ENCODE results near the gene LGR6.

The LGR6 gene

GRCh38 chr1:202205523-202206190 lies 12.1 kb downstream of the LGR6 start:
- Histone ChIP-seq H2BK5ac (ENCODE audit: low read depth, low read length, poor library complexity) (no peak overlapping the region), H3K79me1 (ENCODE audit: low read length) (no peaks in the 10 kb centered on the region), H3K4me1 (ENCODE audit: control insufficient read depth in 1 of 2, insufficient read depth in 2 of 2, low read length in 2 of 2) (no peaks in the 10 kb centered on the region), H2BK120ac (ENCODE audit: insufficient read depth, low read length, poor library complexity) (no peak overlapping the region), H3K18ac (ENCODE audit: low read length) (no peak overlapping the region), H3K4me2 (ENCODE audit: low read length) (no peak overlapping the region), H4K91ac (ENCODE audit: low read depth, low read length) (no peak overlapping the region), H3K4ac (ENCODE audit: low read depth, low read length) (no peak overlapping the region), H4K12ac (ENCODE audit: low read depth, low read length) (no peak overlapping the region), H2AK5ac (ENCODE audit: low read length) (no peak overlapping the region), H3K23ac (ENCODE audit: low read length) (no peak overlapping the region), H3K9me3 (ENCODE audit: insufficient read depth, low read depth, low read length) (peaks cover 5% of the 10 kb centered on the region), H3K14ac (ENCODE audit: low read length) (no peak overlapping the region), H4K8ac (ENCODE audit: low read depth, low read length) (no peak overlapping the region), H3K4me3 (ENCODE audit: low read depth, low read length) (no peak overlapping the region), H3K79me2 (ENCODE audit: control insufficient read depth, insufficient read depth, low read length, poor library complexity) (no peaks in the 10 kb centered on the region), H2BK12ac (ENCODE audit: low read length) (no peak overlapping the region), H3K27me3 (ENCODE audit: insufficient read depth, low read length) (no peaks in the 10 kb centered on the region), H3K36me3 (ENCODE audit: control insufficient read depth in 1 of 2, insufficient read depth in 2 of 2, low read length in 2 of 2) (no peaks in the 10 kb centered on the region), H3K9ac (ENCODE audit: low read length) (no peak overlapping the region), H2AFZ (ENCODE audit: insufficient read depth, low read length, poor library complexity) (no peak overlapping the region), H3K27ac (ENCODE audit: low read depth, low read length) (no peak overlapping the region)
- DNase-seq: no peak
- 100% methylated on average over 3 of the region's 5 CpGs for WGBS (ENCODE audit: extremely low coverage, insufficient coverage, insufficient read length)

- Histone ChIP-seq H2AK5ac (ENCODE audit: low read length) (no peak overlapping the region), H3K9me3 (ENCODE audit: insufficient read depth, low read depth, low read length) (peaks cover 5% of the 10 kb centered on the region), H3K79me2 (ENCODE audit: control insufficient read depth, insufficient read depth, low read length, poor library complexity) (no peaks in the 10 kb centered on the region), H3K14ac (ENCODE audit: low read length) (no peak overlapping the region), H3K4me2 (ENCODE audit: low read length) (no peak overlapping the region), H4K12ac (ENCODE audit: low read depth, low read length) (no peak overlapping the region), H3K4ac (ENCODE audit: low read depth, low read length) (no peak overlapping the region), H2BK12ac (ENCODE audit: low read length) (no peak overlapping the region), H3K79me1 (ENCODE audit: low read length) (no peaks in the 10 kb centered on the region), H3K4me1 (ENCODE audit: control insufficient read depth in 1 of 2, insufficient read depth in 2 of 2, low read length in 2 of 2) (no peaks in the 10 kb centered on the region), H3K27ac (ENCODE audit: low read depth, low read length) (no peak overlapping the region), H3K4me3 (ENCODE audit: low read depth, low read length) (no peak overlapping the region), H2BK120ac (ENCODE audit: insufficient read depth, low read length, poor library complexity) (no peak overlapping the region), H2BK5ac (ENCODE audit: low read depth, low read length, poor library complexity) (no peak overlapping the region), H3K27me3 (ENCODE audit: insufficient read depth, low read length) (no peaks in the 10 kb centered on the region), H4K91ac (ENCODE audit: low read depth, low read length) (no peak overlapping the region), H3K9ac (ENCODE audit: low read length) (no peak overlapping the region), H3K36me3 (ENCODE audit: control insufficient read depth in 1 of 2, insufficient read depth in 2 of 2, low read length in 2 of 2) (no peaks in the 10 kb centered on the region), H4K8ac (ENCODE audit: low read depth, low read length) (no peak overlapping the region), H3K18ac (ENCODE audit: low read length) (no peak overlapping the region), H3K23ac (ENCODE audit: low read length) (no peak overlapping the region), H2AFZ (ENCODE audit: insufficient read depth, low read length, poor library complexity) (no peak overlapping the region)
- WGBS (ENCODE audit: extremely low coverage, insufficient coverage, insufficient read length): no CpG with 5 or more reads among the region's 1 CpG
- no peak for DNase-seq
These were observed 13.7 kb downstream of the LGR6 start for GRCh38 chr1:202207292-202207691.

DNA sequence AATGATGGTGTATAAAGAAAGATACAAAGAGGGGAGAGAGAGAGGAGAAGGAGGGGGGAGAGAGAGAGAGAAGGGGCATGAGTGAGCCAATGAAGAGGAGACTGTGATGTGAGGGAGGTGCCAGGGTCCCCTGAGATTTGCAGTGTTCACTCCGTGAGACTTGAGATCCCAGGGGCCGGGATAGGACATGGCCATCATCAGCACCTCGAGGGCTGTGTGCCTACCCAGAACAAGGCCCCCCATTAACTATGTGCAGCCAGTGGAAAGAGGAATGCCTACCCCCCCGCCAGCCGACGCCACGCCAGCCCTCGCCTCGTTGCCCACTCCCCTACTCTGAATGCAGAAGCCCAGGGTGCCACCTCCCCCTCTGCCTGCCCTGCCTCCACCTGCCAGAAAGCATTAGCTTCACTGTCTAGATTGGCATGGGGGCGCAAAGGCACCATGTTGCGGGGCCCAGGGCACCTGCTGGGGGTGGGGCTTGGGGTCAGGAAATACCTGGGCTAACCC lies 14.8 kb downstream of the LGR6 start:
- Histone ChIP-seq H2BK12ac (ENCODE audit: low read length) (no peak overlapping the region), H2AK5ac (ENCODE audit: low read length) (no peak overlapping the region), H3K18ac (ENCODE audit: low read length) (no peak overlapping the region), H3K9me3 (ENCODE audit: insufficient read depth, low read depth, low read length) (peaks cover 7% of the 10 kb centered on the region), H3K79me1 (ENCODE audit: low read length) (no peaks in the 10 kb centered on the region), H4K8ac (ENCODE audit: low read depth, low read length) (no peak overlapping the region), H3K79me2 (ENCODE audit: control insufficient read depth, insufficient read depth, low read length, poor library complexity) (no peaks in the 10 kb centered on the region), H3K14ac (ENCODE audit: low read length) (no peak overlapping the region), H4K91ac (ENCODE audit: low read depth, low read length) (no peak overlapping the region), H4K12ac (ENCODE audit: low read depth, low read length) (no peak overlapping the region), H3K4ac (ENCODE audit: low read depth, low read length) (no peak overlapping the region), H3K4me1 (ENCODE audit: control insufficient read depth in 1 of 2, insufficient read depth in 2 of 2, low read length in 2 of 2) (no peaks in the 10 kb centered on the region), H3K4me2 (ENCODE audit: low read length) (no peak overlapping the region), H3K9ac (ENCODE audit: low read length) (no peak overlapping the region), H3K27me3 (ENCODE audit: insufficient read depth, low read length) (peaks cover 4% of the 10 kb centered on the region), H2BK5ac (ENCODE audit: low read depth, low read length, poor library complexity) (no peak overlapping the region), H2BK120ac (ENCODE audit: insufficient read depth, low read length, poor library complexity) (no peak overlapping the region), H3K36me3 (ENCODE audit: control insufficient read depth in 1 of 2, insufficient read depth in 2 of 2, low read length in 2 of 2) (no peaks in the 10 kb centered on the region), H3K23ac (ENCODE audit: low read length) (no peak overlapping the region), H2AFZ (ENCODE audit: insufficient read depth, low read length, poor library complexity) (no peak overlapping the region), H3K4me3 (ENCODE audit: low read depth, low read length) (no peak overlapping the region), H3K27ac (ENCODE audit: low read depth, low read length) (no peak overlapping the region)
- no peak for DNase-seq
- no CpG with 5 or more reads among the region's 11 CpGs for WGBS (ENCODE audit: extremely low coverage, insufficient coverage, insufficient read length)

- Histone ChIP-seq H3K27ac (ENCODE audit: low read depth, low read length) (no peak overlapping the region), H3K4me3 (ENCODE audit: low read depth, low read length) (no peak overlapping the region), H4K12ac (ENCODE audit: low read depth, low read length) (no peak overlapping the region), H3K14ac (ENCODE audit: low read length) (no peak overlapping the region), H3K9ac (ENCODE audit: low read length) (no peak overlapping the region), H2AK5ac (ENCODE audit: low read length) (no peak overlapping the region), H3K27me3 (ENCODE audit: insufficient read depth, low read length) (peaks cover 20% of the 10 kb centered on the region), H4K91ac (ENCODE audit: low read depth, low read length) (no peak overlapping the region), H2BK120ac (ENCODE audit: insufficient read depth, low read length, poor library complexity) (no peak overlapping the region), H3K4me2 (ENCODE audit: low read length) (no peak overlapping the region), H3K36me3 (ENCODE audit: control insufficient read depth in 1 of 2, insufficient read depth in 2 of 2, low read length in 2 of 2) (no peaks in the 10 kb centered on the region), H3K4me1 (ENCODE audit: control insufficient read depth in 1 of 2, insufficient read depth in 2 of 2, low read length in 2 of 2) (peaks cover 0 to 5% of the 10 kb centered on the region in 2 experiments), H3K23ac (ENCODE audit: low read length) (no peak overlapping the region), H2BK5ac (ENCODE audit: low read depth, low read length, poor library complexity) (no peak overlapping the region), H3K79me2 (ENCODE audit: control insufficient read depth, insufficient read depth, low read length, poor library complexity) (no peaks in the 10 kb centered on the region), H2AFZ (ENCODE audit: insufficient read depth, low read length, poor library complexity) (no peak overlapping the region), H3K4ac (ENCODE audit: low read depth, low read length) (no peak overlapping the region), H3K18ac (ENCODE audit: low read length) (no peak overlapping the region), H3K9me3 (ENCODE audit: insufficient read depth, low read depth, low read length) (peaks cover 5% of the 10 kb centered on the region), H2BK12ac (ENCODE audit: low read length) (no peak overlapping the region), H3K79me1 (ENCODE audit: low read length) (no peaks in the 10 kb centered on the region), H4K8ac (ENCODE audit: low read depth, low read length) (no peak overlapping the region)
- DNase-seq: peak in 1 of 2 donors; percentile 21
- WGBS (ENCODE audit: extremely low coverage, insufficient coverage, insufficient read length): no CpG with 5 or more reads among the region's 6 CpGs
These were observed 16.8 kb downstream of the LGR6 start for GRCh38 chr1:202210385-202210784.

Measured in trophoblast cell (in vitro differentiated cells and primary cell).